CD4-positive, CD25-positive, alpha-beta regulatory T cell (primary cell): ENCODE measurements around the gene GPATCH4. TPM values are rescaled to one million over a fixed set of nuclear protein-coding genes. Genes with fewer than 3 reads are reported as not detected.
A peak's percentile ranks its signal among the peaks of the same experiment; 100 is the strongest.
"Not testable (repeated sequence)": the region's sequence is repeated elsewhere in the genome, so short reads cannot be mapped to it uniquely, and the experiment has no call there.

ENCODE experiments used
- ATAC-seq, 2 donors: fragments of 150-1000 bp; cut with Tn5 transposase; one replicate each; pipeline ENCODE4 v1.10.0; 2021; ENCODE audit warnings: low read depth in 2 of 2, moderate number of reproducible peaks in 2 of 2, moderate library complexity in 1 of 2
- DNase-seq, 3 donors: peaks; one replicate each; pipeline versions ENCODE4 v3.0.0 to v3.0.0-alpha.2; 2012 to 2022; ENCODE audit warnings: mixed read lengths in 1 of 3
- H3K27ac ChIP-seq: one replicate; pipeline ENCODE4 v1.7.0; 2013; ENCODE audit warnings: mild to moderate bottlenecking, low read length; ENCODE audit not compliant: insufficient read depth, poor library complexity, severe bottlenecking
- H3K27me3 ChIP-seq: one replicate; pipeline ENCODE4 v1.7.0; 2013; ENCODE audit warnings: low read length; ENCODE audit not compliant: control insufficient read depth, insufficient read depth
- H3K36me3 ChIP-seq: one replicate; pipeline ENCODE4 v1.7.0; 2013; ENCODE audit warnings: mild to moderate bottlenecking, low read length, moderate library complexity; ENCODE audit not compliant: control insufficient read depth, insufficient read depth
- H3K4me1 ChIP-seq: 2 replicates; pipeline ENCODE4 v1.7.0; 2013; ENCODE audit warnings: mild to moderate bottlenecking, low read length; ENCODE audit not compliant: insufficient read depth, control insufficient read depth, poor library complexity, severe bottlenecking
- H3K4me3 ChIP-seq: one replicate; pipeline ENCODE4 v1.7.0; 2013; ENCODE audit warnings: low read depth, mild to moderate bottlenecking, low read length, moderate library complexity
- H3K9me3 ChIP-seq, 2 experiments: 1 replicate in 1 of 2; 2 replicates in 1 of 2; pipeline ENCODE4 v1.7.0; 2013; ENCODE audit warnings: low read length in 2 of 2, mild to moderate bottlenecking in 1 of 2, moderate library complexity in 1 of 2; ENCODE audit not compliant: control insufficient read depth in 2 of 2
- H3K27ac Mint-ChIP-seq, 3 donors: one replicate each; pipeline ENCODE4 v1.8.0; 2020 to 2022; ENCODE audit warnings: mild to moderate bottlenecking in 3 of 3, mixed read lengths in 3 of 3, moderate library complexity in 2 of 3
- H3K27me3 Mint-ChIP-seq: one replicate; pipeline ENCODE4 v1.8.0; 2022; ENCODE audit warnings: mild to moderate bottlenecking, mixed read lengths
- H3K36me3 Mint-ChIP-seq: one replicate; pipeline ENCODE4 v1.8.0; 2020; ENCODE audit warnings: mixed read lengths
- H3K4me1 Mint-ChIP-seq, 4 donors: one replicate each; pipeline ENCODE4 v1.8.0; 2020 to 2022; ENCODE audit warnings: mixed read lengths in 4 of 4, mild to moderate bottlenecking in 1 of 4
- H3K4me3 Mint-ChIP-seq, 4 donors: one replicate each; pipeline ENCODE4 v1.8.0; 2020 to 2022; ENCODE audit warnings: mild to moderate bottlenecking in 4 of 4, mixed read lengths in 4 of 4, moderate library complexity in 3 of 4
- H3K9me3 Mint-ChIP-seq, 7 donors: one replicate each; pipeline ENCODE4 v1.8.0; 2020 to 2022; ENCODE audit warnings: mixed read lengths in 7 of 7, mild to moderate bottlenecking in 3 of 7, moderate library complexity in 2 of 7
- polyA plus RNA-seq, 4 donors: library from polyadenylated mRNA; unstranded; fragments of 300-500 nt; fragmentation: Illumina TruSeq; gene quantifications; one replicate each; pipeline ENCODE4 v1.2.3, GENCODE V29; 2021
- total RNA-seq: library from RNA; stranded (reverse); gene quantifications from one replicate; pipeline ENCODE4 v1.2.3, GENCODE V29; 2022

Gene GPATCH4
- total and polyA plus RNA-seq, 5 donors from 2014 or later, result 20.2 to 34.6 (median 27.6) TPM

- no peak overlapping the region for H3K27ac ChIP-seq
- H3K36me3 ChIP-seq, result no peaks in the 10 kb centered on the region
- Mint-ChIP-seq H3K9me3 (peaks cover 0 to 1% (median 0%) of the 10 kb centered on the region in 7 donors), H3K27me3 (peaks cover 75% of the 10 kb centered on the region), H3K27ac (no peak overlapping the region), H3K4me3 (no peak overlapping the region), H3K36me3 (no peaks in the 10 kb centered on the region), H3K4me1 (peaks cover 0 to 6% (median 0%) of the 10 kb centered on the region in 4 donors)
- peaks cover 18% of the 10 kb centered on the region for H3K27me3 ChIP-seq
- no peaks in the 10 kb centered on the region for H3K4me1 ChIP-seq
- DNase-seq (no peak), ATAC-seq (no peak)
- no peaks in the 10 kb centered on the region for H3K9me3 ChIP-seq
- H3K4me3 ChIP-seq, result no peak overlapping the region
Measured at GRCh38 chr1:156616463-156616862, 15.2 kb upstream of the GPATCH4 start.

GRCh38 chr1:156615946-156616345, 14.7 kb upstream of the GPATCH4 start:
- Histone ChIP-seq H3K4me3 (no peak overlapping the region), H3K4me1 (no peaks in the 10 kb centered on the region), H3K9me3 (no peaks in the 10 kb centered on the region), H3K27me3 (peaks cover 18% of the 10 kb centered on the region), H3K27ac (no peak overlapping the region), H3K36me3 (no peaks in the 10 kb centered on the region)
- DNase-seq, result no peak
- H3K4me1 Mint-ChIP-seq, result peaks cover 0 to 6% (median 0%) of the 10 kb centered on the region in 4 donors
- ATAC-seq, result no peak
- no peaks in the 10 kb centered on the region for H3K36me3 Mint-ChIP-seq
- peaks cover 0 to 1% (median 0%) of the 10 kb centered on the region in 7 donors for H3K9me3 Mint-ChIP-seq
- H3K4me3 Mint-ChIP-seq, result no peak overlapping the region
- H3K27ac Mint-ChIP-seq, result no peak overlapping the region
- H3K27me3 Mint-ChIP-seq, result peaks cover 75% of the 10 kb centered on the region

DNA sequence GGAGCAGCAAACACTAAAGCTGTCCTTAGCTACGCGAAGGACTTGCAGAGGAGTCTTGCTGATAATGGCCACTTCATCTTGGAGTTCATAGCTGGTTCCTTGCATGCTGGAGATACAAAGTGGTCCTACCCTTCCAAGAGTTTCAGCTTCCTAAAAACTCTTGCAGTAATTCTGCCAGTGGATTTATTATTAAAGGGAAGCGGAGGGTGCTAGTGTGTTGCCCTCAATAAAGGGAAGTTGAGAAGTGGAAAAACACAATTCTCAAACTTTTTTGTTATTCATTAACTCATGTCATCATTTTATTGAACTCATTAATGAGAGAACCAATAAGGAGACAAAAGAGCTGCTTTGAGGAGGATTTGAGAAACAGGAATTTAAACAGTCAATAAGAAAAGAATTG, 11.4 kb upstream of the GPATCH4 start:
- Histone ChIP-seq H3K4me1 (no peaks in the 10 kb centered on the region), H3K4me3 (no peak overlapping the region), H3K9me3 (no peaks in the 10 kb centered on the region), H3K27me3 (peaks cover 7% of the 10 kb centered on the region), H3K36me3 (no peaks in the 10 kb centered on the region), H3K27ac (no peak overlapping the region)
- Mint-ChIP-seq H3K4me1 (peaks cover 2 to 9% (median 9%) of the 10 kb centered on the region in 4 donors), H3K4me3 (no peak overlapping the region), H3K27ac (no peak overlapping the region), H3K9me3 (peaks cover 0 to 1% (median 0%) of the 10 kb centered on the region in 7 donors), H3K36me3 (no peaks in the 10 kb centered on the region), H3K27me3 (peaks cover 71% of the 10 kb centered on the region)
- DNase-seq (no peak), ATAC-seq (no peak)

DNA sequence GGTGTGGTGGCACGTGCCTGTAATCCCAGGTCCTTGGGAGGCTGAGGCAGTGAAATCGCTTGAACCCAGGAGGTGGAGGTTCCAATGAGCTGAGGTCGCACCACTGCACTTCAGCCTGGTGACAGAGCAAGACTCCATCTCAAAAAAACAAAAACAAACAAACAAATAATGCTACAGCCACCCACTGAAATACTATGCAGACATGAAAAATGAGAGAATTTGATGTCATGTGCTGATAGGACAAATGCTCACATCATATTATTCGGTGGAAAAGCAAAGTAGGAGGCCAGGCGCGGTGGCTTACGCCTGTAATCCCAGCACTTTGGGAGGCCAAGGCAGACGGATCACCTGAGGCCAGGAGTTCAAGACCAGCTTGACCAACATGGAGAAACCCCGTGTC, 8.8 kb upstream of the GPATCH4 start:
- not testable (repeated sequence) for H3K4me1 ChIP-seq, H3K36me3 ChIP-seq, H3K4me3 Mint-ChIP-seq, ATAC-seq, H3K27ac ChIP-seq, H3K27me3 ChIP-seq, H3K4me3 ChIP-seq, H3K27ac Mint-ChIP-seq, DNase-seq, H3K9me3 Mint-ChIP-seq, H3K9me3 ChIP-seq, H3K4me1 Mint-ChIP-seq, H3K36me3 Mint-ChIP-seq
- peaks cover 61% of the 10 kb centered on the region for H3K27me3 Mint-ChIP-seq

DNA sequence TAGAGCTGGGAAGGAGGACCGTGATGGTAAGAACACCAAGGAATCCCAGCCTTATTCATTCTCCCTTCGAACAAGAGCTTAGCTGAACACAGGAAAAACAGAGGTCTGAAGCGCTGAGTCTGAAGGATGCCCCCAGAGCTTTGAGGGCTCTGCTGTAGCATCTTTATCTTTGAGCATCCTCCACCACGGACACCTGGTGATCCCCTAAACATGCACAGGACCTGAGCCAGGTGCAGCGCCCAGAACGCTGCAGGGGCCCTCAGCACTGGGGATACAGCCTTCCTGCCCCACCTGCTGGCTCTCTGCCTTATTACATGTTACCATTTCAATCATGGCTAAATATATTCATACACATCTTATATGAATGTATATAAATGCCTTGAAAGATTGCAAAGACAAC, 7.7 kb upstream of the GPATCH4 start:
- Mint-ChIP-seq H3K36me3 (no peaks in the 10 kb centered on the region), H3K27ac (no peak overlapping the region)
- H3K27ac ChIP-seq, result no peak overlapping the region

GRCh38 chr1:156608036-156608674, 6.9 kb upstream of the GPATCH4 start:
- peak; percentile 93 to 94 for ATAC-seq
- peak; percentile 53 to 86 (median 77) for DNase-seq
- Histone ChIP-seq H3K27me3 (no peaks in the 10 kb centered on the region), H3K4me3 (no peak overlapping the region), H3K4me1 (peaks cover under 1% of the 10 kb centered on the region), H3K9me3 (no peaks in the 10 kb centered on the region), H3K27ac (no peak overlapping the region), H3K36me3 (no peaks in the 10 kb centered on the region)
- H3K36me3 Mint-ChIP-seq, result no peaks in the 10 kb centered on the region
- peaks cover 44% of the 10 kb centered on the region for H3K27me3 Mint-ChIP-seq
- no peak overlapping the region for H3K27ac Mint-ChIP-seq
- H3K4me3 Mint-ChIP-seq, result peak overlapping the region in 1 of 4 donors; percentile 13
- no peaks in the 10 kb centered on the region for H3K9me3 Mint-ChIP-seq
- H3K4me1 Mint-ChIP-seq, result peaks cover 2 to 9% (median 9%) of the 10 kb centered on the region in 4 donors

More for the DNA sequence above, 7.7 kb upstream of the GPATCH4 start:
- Histone ChIP-seq H3K27me3 (no peaks in the 10 kb centered on the region), H3K4me3 (no peak overlapping the region), H3K36me3 (no peaks in the 10 kb centered on the region), H3K4me1 (no peaks in the 10 kb centered on the region), H3K9me3 (no peaks in the 10 kb centered on the region)
- Mint-ChIP-seq H3K4me1 (peaks cover 2 to 9% (median 9%) of the 10 kb centered on the region in 4 donors), H3K4me3 (no peak overlapping the region), H3K9me3 (no peaks in the 10 kb centered on the region), H3K27me3 (peaks cover 50% of the 10 kb centered on the region)
- ATAC-seq, result peak; percentile 70 to 77
- DNase-seq, result peak; percentile 38 to 72 (median 59)

DNA sequence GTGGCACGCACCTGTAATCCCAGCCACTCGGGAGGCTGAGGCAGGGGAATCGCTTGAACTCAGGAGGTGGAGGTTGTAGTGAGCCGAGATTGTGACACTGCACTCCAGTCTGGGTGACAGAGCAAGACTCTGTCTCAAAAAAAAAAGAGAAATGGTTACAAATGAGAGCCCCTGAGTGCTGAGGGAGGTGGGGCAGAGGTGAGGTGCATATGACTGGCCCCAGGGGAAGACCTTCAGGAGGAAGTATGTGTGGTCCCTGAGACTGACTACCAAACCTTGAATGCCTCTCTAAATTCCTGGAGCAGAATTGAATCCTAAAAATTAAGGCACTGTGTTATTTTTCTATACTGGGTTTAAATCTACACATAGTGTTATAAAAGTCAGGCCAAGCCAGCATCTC, 6.1 kb upstream of the GPATCH4 start:
- H3K36me3 Mint-ChIP-seq, H3K27me3 ChIP-seq, H3K9me3 ChIP-seq, H3K36me3 ChIP-seq, H3K27ac ChIP-seq, ATAC-seq, H3K9me3 Mint-ChIP-seq, H3K27ac Mint-ChIP-seq, DNase-seq, H3K4me1 ChIP-seq, H3K4me3 ChIP-seq, H3K4me3 Mint-ChIP-seq: not testable (repeated sequence)
- peaks cover 6 to 15% (median 13%) of the 10 kb centered on the region in 4 donors for H3K4me1 Mint-ChIP-seq
- H3K27me3 Mint-ChIP-seq, result peaks cover 39% of the 10 kb centered on the region

DNA sequence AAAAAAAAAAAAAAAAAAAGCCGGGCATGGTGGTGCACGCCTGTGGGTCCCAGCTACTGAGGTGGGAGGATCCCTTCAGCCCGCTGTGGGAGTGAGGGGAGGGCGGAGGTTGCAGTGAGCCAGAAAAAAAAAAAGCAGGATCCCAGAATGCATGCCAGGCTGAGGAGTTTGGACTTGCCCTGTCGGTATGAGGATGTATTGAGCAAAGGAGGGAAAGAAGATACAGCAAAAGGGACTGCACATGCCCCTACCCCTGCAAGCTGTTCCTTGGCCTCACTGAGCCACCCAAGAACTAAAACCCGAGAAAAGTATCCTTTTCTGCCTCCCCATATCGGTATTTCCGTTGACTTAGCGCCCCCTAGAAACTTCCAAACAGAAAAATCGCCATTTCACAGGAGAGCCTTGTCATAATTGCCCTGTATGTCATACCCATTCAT, 1.3 kb upstream of the GPATCH4 start:
- no peak for ATAC-seq
- Histone ChIP-seq H3K27me3 (no peaks in the 10 kb centered on the region), H3K27ac (no peak overlapping the region), H3K36me3 (peaks cover 13% of the 10 kb centered on the region), H3K4me1 (peaks cover 28% of the 10 kb centered on the region), H3K4me3 (peak overlapping the region; percentile 19), H3K9me3 (no peaks in the 10 kb centered on the region)
- Mint-ChIP-seq H3K27ac (peak overlapping the region in 2 of 3 donors; percentile 51 to 93), H3K4me3 (peak overlapping the region; percentile 50 to 99 (median 85)), H3K27me3 (peaks cover 7% of the 10 kb centered on the region), H3K36me3 (peaks cover 5% of the 10 kb centered on the region), H3K9me3 (no peaks in the 10 kb centered on the region), H3K4me1 (peaks cover 4 to 41% (median 25%) of the 10 kb centered on the region in 4 donors)
- DNase-seq, result peak in 1 of 3 donors; percentile 46
